BE2C (cell line): ENCODE results near the gene RPA3. TPM values are rescaled to one million over a fixed set of nuclear protein-coding genes. Genes with fewer than 3 reads are reported as not detected.

ENCODE experiments used
- DNase-seq: peaks from one replicate; pipeline ENCODE4 v3.0.0-alpha.2; 2020
- H3K27me3 ChIP-seq: fragments of 250-450 bp; sonication (Bioruptor Pico); 2 replicates; pipeline ENCODE4 v1.5.1; 2020; ENCODE audit warnings: mild to moderate bottlenecking
- H3K36me3 ChIP-seq: fragments of 250-450 bp; sonication (Bioruptor Pico); 2 replicates; pipeline ENCODE4 v1.5.1; 2020; ENCODE audit warnings: mild to moderate bottlenecking
- H3K4me1 ChIP-seq: fragments of 250-450 bp; sonication (Bioruptor Pico); 2 replicates; pipeline ENCODE4 v1.5.1; 2020
- H3K4me3 ChIP-seq: 2 replicates; pipeline ENCODE4 v1.5.1; 2011; ENCODE audit warnings: low read depth, low read length
- H3K9me3 ChIP-seq: fragments of 250-450 bp; sonication (Bioruptor Pico); 2 replicates; pipeline ENCODE4 v1.5.1; 2020
- CTCF ChIP-seq: IDR thresholded peaks from 2 replicates; pipeline ENCODE4 v1.5.1; 2012; ENCODE audit warnings: mild to moderate bottlenecking, low read depth, low read length
- polyA plus RNA-seq: library from polyadenylated mRNA; unstranded; fragments of >200 nt; gene quantifications from one replicate; pipeline ENCODE4 v1.2.1, GENCODE V29; 2012; ENCODE audit warnings: low read depth, missing spikeins; ENCODE audit not compliant: insufficient read length, insufficient read depth

RPA3 gene
- polyA plus RNA-seq, result 38.3 TPM

GRCh38 chr7:7718492-7718891 lies at the start of gene RPA3:
TSS of gene RPA3 (minus strand) at chr7:7718607. CDS start at chr7:7640418, 78,189 bp downstream.
- peak within 1 kb of the TSS; percentile 12; the same call in 1 of the 2 replicates for H3K4me3 ChIP-seq
- no peaks in the 10 kb centered on the region for H3K36me3 ChIP-seq
- TF ChIP-seq CTCF, result no peak
- no peaks in the 10 kb centered on the region for H3K27me3 ChIP-seq
- H3K9me3 ChIP-seq, result no peaks in the 10 kb centered on the region
- H3K4me1 ChIP-seq, result peaks cover 9% of the 10 kb centered on the region; the same call in 1 of the 2 replicates
- DNase-seq, result no peak

- no peak for DNase-seq
- no peaks in the 10 kb centered on the region for H3K27me3 ChIP-seq
- no peak overlapping the region for H3K4me3 ChIP-seq
- no peak for TF ChIP-seq CTCF
- peaks cover 25% of the 10 kb centered on the region for H3K4me1 ChIP-seq
- H3K9me3 ChIP-seq, result no peaks in the 10 kb centered on the region
- H3K36me3 ChIP-seq, result no peaks in the 10 kb centered on the region
These were observed 48.3 kb upstream of the RPA3 start for GRCh38 chr7:7766671-7767070.

GRCh38 chr7:7765422-7765821 lies 47.0 kb upstream of the RPA3 start:
- DNase-seq, result no peak

GRCh38 chr7:7764520-7765396 lies 46.4 kb upstream of the RPA3 start:
- Histone ChIP-seq H3K4me1 (peaks cover 12% of the 10 kb centered on the region), H3K27me3 (no peaks in the 10 kb centered on the region), H3K36me3 (no peaks in the 10 kb centered on the region), H3K9me3 (no peaks in the 10 kb centered on the region), H3K4me3 (no peak overlapping the region)
- TF ChIP-seq CTCF, result no peak
- no peak for DNase-seq

More at GRCh38 chr7:7765422-7765821, 47.0 kb upstream of the RPA3 start:
- peaks cover 18% of the 10 kb centered on the region for H3K4me1 ChIP-seq
- no peaks in the 10 kb centered on the region for H3K27me3 ChIP-seq
- no peak overlapping the region for H3K4me3 ChIP-seq
- H3K36me3 ChIP-seq, result no peaks in the 10 kb centered on the region
- no peaks in the 10 kb centered on the region for H3K9me3 ChIP-seq
- no peak for TF ChIP-seq CTCF

- H3K36me3 ChIP-seq, result no peaks in the 10 kb centered on the region
- DNase-seq, result peak; percentile 33
- H3K4me3 ChIP-seq, result peak overlapping the region; percentile 31
- no peak; the same call in 1 of the 2 replicates for TF ChIP-seq CTCF
- peaks cover 3% of the 10 kb centered on the region; the same call in 1 of the 2 replicates for H3K4me1 ChIP-seq
- no peaks in the 10 kb centered on the region for H3K27me3 ChIP-seq
- no peaks in the 10 kb centered on the region for H3K9me3 ChIP-seq
These were observed 43.8 kb upstream of the RPA3 start for GRCh38 chr7:7761974-7762779.
